Measurements from ENCODE around the gene TTC27.

GRCh38 chr2:32633040-32633439, 5.2 kb downstream of the TTC27 start:
- TF ChIP-seq, protein P1, sequence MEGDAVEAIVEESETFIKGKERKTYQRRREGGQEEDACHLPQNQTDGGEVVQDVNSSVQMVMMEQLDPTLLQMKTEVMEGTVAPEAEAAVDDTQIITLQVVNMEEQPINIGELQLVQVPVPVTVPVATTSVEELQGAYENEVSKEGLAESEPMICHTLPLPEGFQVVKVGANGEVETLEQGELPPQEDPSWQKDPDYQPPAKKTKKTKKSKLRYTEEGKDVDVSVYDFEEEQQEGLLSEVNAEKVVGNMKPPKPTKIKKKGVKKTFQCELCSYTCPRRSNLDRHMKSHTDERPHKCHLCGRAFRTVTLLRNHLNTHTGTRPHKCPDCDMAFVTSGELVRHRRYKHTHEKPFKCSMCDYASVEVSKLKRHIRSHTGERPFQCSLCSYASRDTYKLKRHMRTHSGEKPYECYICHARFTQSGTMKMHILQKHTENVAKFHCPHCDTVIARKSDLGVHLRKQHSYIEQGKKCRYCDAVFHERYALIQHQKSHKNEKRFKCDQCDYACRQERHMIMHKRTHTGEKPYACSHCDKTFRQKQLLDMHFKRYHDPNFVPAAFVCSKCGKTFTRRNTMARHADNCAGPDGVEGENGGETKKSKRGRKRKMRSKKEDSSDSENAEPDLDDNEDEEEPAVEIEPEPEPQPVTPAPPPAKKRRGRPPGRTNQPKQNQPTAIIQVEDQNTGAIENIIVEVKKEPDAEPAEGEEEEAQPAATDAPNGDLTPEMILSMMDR (IDR thresholded peaks at IDR 0.05) = no peak
- TF ChIP-seq ZFX (IDR thresholded peaks at IDR 0.05; ENCODE audit: borderline replicate concordance) = no peak

All from 22Rv1 (cell line).